ENCODE results near the gene GJD3.

DNA sequence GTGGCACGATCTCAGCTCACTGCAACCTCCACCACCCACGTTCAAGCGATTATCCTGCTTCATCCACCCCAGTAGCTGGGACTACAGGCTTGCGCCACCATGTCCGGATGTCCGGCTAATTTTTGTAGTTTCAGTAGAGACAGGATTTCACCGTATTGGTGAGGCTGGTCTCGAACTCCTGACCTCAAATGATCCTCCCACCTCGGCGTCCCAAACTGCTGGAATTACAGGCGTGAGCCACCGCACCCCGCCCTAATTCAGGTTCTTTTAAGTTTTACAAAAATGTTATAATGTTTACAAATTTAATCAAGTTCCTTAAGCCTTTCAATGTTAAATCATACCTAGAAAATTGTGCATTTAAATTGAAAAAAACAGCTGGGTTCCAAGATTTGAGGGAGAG, 13.3 kb upstream of the GJD3 start:
- TF ChIP-seq MYC (IDR thresholded peaks at IDR 0.05; ENCODE audit: low read depth, low read length): no peak
- no peak for TF ChIP-seq CTCF (IDR thresholded peaks at IDR 0.05; ENCODE audit: extremely low read depth in 1 of 2, insufficient read depth in 1 of 2, low read depth in 1 of 2, low read length in 2 of 2)
- TF ChIP-seq POLR2A (IDR thresholded peaks at IDR 0.05; ENCODE audit: low read depth, low read length): no peak
- no peak for TF ChIP-seq EZH2 (IDR thresholded peaks at IDR 0.05; ENCODE audit: borderline replicate concordance, low read depth, low read length, severe bottlenecking)
- no peak for TF ChIP-seq POLR2AphosphoS5 (IDR thresholded peaks at IDR 0.05; ENCODE audit: insufficient read depth, low read depth, low read length)

All from endothelial cell of umbilical vein (primary cell).